DND-41 (cell line): ENCODE data around the gene MFAP4.

Experiments used
- EZH2 ChIP-seq: IDR thresholded peaks from 3 replicates; pipeline ENCODE4 v1.6.1; 2012; ENCODE audit warnings: borderline replicate concordance, low read depth, mild to moderate bottlenecking, moderate library complexity, low read length, inconsistent platforms; ENCODE audit not compliant: severe bottlenecking
- TF ChIP-seq, protein P1 (sequence below): IDR thresholded peaks from 2 replicates; pipeline ENCODE4 v1.5.1; 2012; ENCODE audit warnings: borderline replicate concordance, low read length, moderate library complexity, mild to moderate bottlenecking; ENCODE audit not compliant: poor library complexity, severe bottlenecking; ENCODE audit errors: extremely low read depth

DNA sequence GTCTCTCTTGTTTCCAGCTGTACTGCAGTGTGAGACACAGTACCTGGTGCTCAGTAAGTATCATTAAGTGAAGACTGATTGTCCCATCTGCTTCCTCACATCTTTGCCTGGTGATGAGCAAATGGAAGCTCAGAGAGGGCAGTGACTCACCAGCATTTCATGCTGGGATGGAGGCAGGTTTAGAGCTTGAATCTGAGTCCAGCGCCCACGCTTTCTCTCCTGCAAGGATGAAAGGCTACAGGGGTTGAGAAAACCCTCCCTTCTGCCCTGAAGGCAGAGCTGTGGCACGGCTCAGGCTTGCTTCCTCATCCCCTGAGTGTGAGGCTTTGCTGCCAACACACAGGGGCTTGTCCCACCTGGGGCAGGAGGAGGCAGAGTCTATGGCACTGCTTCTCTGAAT lies 22.5 kb upstream of the MFAP4 start:
- TF ChIP-seq, protein P1, sequence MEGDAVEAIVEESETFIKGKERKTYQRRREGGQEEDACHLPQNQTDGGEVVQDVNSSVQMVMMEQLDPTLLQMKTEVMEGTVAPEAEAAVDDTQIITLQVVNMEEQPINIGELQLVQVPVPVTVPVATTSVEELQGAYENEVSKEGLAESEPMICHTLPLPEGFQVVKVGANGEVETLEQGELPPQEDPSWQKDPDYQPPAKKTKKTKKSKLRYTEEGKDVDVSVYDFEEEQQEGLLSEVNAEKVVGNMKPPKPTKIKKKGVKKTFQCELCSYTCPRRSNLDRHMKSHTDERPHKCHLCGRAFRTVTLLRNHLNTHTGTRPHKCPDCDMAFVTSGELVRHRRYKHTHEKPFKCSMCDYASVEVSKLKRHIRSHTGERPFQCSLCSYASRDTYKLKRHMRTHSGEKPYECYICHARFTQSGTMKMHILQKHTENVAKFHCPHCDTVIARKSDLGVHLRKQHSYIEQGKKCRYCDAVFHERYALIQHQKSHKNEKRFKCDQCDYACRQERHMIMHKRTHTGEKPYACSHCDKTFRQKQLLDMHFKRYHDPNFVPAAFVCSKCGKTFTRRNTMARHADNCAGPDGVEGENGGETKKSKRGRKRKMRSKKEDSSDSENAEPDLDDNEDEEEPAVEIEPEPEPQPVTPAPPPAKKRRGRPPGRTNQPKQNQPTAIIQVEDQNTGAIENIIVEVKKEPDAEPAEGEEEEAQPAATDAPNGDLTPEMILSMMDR = no peak
- no peak for TF ChIP-seq EZH2
